ENCODE measurements around the gene TENM4.

The TENM4 gene

GRCh38 chr11:79045018-79045799, 395.6 kb downstream of the TENM4 start:
- DNase-seq = no peak

- no peak for DNase-seq
These were observed 396.6 kb downstream of the TENM4 start for GRCh38 chr11:79044201-79044600.

DNA sequence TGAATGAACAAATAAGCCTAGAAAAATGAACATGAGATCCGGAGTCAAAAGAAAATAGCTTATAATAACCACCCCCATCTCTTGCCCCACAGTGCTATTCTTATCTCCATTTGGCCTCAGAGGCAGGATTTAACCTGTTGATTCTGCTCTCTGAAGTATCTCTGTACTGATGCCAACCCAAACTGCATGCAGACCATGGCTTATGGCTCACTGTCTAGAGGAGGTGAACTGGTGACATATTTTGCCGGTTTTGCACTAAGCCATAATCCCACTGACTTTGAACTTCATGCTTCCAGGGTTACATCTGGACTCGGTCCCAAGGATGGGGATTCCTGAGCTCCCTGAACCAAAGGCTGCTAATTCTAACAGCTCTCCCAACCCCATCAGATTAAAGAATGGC, 397.1 kb downstream of the TENM4 start:
- no peak for DNase-seq

- no peak for DNase-seq
These were observed 398.0 kb downstream of the TENM4 start for GRCh38 chr11:79042824-79043223.

DNA sequence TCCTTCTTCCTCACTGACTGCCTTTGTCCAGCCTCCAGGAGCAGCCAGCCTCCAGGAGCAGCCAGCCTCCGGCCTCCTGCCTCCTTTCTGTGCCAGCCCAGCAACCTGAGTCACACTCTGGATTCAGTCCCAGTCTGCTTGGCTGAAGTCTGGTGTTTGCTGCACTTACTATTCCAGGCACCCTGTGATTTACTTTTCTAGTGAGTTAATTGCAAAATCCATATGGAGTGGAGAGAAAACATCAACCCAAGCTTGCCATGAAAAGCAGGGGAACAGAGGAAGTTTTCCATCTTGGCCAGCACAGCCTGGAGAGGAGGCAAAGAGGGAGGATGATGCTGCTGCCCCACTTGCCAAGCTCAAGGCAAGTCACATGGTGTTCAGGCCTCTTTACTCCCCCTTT, 400.5 kb downstream of the TENM4 start:
- no peak for DNase-seq

DNA sequence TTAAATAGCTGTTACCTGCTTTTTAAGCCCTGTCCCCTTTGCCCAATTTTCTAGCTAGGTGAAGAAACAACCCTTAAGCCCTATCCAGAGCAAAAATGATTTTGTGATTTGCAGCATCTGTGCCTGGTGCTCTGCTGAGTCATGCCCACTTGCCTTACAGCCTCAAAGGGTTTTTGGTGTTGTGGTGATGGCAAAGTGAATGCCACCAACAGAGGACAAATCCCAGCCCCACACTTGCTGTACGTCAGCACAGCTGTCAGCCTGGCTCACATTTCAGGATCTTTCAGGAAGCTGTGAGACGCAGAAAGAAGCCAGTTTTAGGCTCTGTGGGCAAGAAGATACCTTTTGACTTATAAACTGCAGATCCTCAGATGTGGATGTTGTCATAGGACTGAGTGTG, 401.7 kb downstream of the TENM4 start:
- no peak for DNase-seq

GRCh38 chr11:79035881-79036280, 404.9 kb downstream of the TENM4 start:
- no peak for DNase-seq

GRCh38 chr11:79033833-79034232, 407.0 kb downstream of the TENM4 start:
- no peak for DNase-seq

DNA sequence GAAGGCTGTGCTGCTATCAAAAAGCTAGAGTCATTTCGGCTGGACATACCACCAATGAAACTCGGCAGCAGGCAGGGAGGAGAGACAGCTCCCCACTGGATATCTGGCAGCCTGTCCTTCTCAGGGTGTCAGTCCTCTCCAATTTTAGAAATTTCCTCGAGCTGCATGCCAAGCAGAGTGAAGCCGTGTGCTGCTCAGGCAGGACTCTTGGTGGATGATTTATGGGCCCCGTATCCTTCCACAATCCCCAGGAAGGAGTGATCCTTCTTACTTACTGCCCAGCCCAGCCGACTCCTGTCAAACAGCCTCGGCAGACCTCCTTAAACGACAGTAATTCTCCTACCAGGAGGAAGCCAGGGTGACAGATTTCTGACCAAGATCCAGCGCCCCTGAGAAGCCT, 410.4 kb downstream of the TENM4 start:
- DNase-seq = no peak

GRCh38 chr11:79028225-79028624, 412.6 kb downstream of the TENM4 start:
- no peak for DNase-seq

- no peak for DNase-seq
These were observed 413.9 kb downstream of the TENM4 start for GRCh38 chr11:79026803-79027445.

DNA sequence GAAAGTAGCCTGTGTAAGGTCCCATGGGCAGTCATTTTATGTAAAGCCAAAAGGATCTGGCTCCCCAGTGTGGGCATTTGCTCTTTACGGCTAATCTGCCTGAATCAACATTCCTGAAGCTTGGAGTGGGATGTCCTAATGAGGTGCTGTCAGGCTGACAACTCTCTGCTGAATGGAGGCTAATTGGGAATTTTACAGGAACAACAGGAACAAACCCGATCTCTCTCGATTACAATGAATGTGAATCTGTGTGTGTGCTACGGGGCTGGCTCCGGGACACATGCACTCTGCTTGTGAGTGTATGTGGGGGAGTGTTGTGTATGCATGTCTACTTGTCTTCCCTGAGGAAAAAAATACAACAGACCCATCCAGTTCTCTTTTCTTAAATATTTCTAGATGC, 415.2 kb downstream of the TENM4 start:
- DNase-seq = no peak

- DNase-seq = no peak
These were observed 415.7 kb downstream of the TENM4 start for GRCh38 chr11:79025097-79025496.

DNA sequence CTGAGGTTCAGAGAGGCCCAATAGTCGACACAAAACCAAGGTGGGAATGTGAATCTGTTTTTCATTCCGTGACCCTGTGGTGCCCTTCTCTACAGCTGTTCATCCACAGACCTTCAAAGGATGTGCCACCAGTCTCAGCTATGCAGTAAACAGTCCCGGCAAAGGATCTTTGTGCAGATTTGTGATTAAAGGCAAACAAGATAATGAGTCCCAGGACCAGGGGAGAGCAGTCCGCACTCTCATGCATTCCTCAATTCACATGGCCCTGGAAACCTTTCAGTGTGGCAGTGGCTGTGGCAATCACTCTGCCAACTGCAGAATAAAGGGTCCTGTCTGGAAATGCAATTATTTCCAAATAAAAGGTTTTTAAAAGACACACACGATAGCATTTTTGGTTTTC, 418.6 kb downstream of the TENM4 start:
- no peak for DNase-seq

GRCh38 chr11:79021601-79022000, 419.2 kb downstream of the TENM4 start:
- DNase-seq = no peak

DNA sequence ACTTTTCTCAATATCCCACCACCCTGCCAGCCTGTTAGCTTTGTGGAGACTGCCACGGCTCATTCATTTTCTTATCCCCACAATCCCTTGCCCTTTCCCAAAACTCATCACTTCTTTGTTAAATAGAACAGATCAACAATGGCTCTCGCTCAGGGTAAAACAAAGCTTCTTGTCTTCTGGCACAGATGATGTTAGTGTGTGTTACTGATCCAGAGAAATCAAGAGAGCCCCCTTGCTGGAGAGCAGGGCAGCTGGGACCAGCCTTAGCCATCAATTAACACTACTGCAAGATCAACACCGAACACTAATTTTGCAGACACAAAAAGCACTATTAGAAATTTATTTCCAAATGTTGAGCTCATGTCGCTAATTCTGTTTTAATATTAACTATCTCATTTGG, 420.9 kb downstream of the TENM4 start:
- DNase-seq = no peak

DNA sequence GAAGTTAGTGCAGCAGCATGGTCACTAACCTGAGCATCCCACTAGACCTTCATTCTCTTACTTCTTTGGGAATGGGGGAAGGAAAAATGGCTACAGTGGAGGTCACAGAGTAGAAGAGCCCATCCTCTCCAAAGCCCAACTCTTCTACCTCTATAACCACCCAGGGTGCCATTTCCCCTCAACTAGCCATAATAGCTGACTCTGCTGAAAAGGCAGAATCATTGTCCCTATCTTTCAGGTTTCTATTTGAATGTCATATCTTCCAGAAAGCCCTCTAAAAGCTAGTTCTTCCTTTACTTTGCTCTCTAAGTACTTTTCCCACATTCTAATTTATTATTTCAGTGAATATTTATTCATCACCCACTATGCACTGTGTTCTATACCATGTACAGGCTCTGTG, 421.6 kb downstream of the TENM4 start:
- no peak for DNase-seq

DNA sequence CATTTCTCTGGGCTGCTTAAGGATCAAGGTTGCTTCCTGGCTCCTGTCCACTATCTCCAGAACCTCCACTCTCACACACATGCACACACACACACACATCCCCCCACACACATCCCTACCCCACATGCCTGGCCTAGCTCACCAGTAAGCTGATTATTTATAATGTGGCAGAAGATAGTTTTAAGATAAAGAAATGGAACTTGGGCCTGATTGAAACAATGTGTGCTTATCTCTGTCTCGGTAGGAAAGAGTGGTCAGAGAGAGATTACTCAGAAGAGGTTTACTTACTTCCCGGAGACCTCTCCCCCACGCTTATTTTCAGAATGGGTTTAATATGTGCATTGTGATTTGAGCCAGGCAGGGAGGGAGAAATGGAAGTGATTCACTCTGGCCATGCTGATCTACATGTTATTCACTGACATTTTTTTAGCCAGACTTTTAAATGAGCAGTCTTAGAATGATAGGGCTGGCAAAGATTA, 422.4 kb downstream of the TENM4 start:
- no peak for DNase-seq

- DNase-seq = no peak
These were observed 423.0 kb downstream of the TENM4 start for GRCh38 chr11:79017811-79018210.

- DNase-seq = no peak
These were observed 427.3 kb downstream of the TENM4 start for GRCh38 chr11:79013509-79013908.

GRCh38 chr11:79011357-79011756, 429.5 kb downstream of the TENM4 start:
- DNase-seq = no peak

DNA sequence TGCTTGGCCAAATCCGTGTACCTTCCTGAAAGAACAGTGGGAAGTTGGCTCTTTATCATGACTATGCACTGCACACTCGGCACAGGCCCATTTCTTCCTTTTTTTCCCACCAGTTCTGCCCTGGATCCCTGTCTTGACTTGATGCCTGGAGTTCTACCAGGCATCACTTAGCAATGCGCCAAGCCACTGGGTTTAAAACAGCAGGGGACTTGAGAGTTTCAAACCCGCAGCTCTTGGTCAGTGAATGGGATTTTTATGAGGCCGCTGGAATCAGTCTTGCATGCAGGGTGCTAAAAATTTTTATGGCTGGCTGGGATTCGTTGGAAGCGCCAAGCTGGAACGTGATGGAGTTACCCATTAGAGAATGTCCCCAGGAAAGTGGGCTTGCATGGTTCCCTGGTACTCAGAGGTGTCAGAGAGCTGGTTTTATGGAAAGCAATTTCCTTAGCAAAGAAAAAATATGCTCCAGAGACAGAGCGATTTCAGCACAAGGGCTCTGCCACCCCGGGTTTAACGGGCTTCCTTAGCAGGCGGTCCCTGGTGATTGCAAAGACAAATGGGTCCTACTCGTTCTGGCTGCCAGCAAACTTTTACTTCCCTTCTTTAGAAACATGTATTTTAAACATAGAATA, 432.9 kb downstream of the TENM4 start:
- peak in 1 of 2 experiments; percentile 44 for DNase-seq

GRCh38 chr11:79006854-79007253, 434.0 kb downstream of the TENM4 start:
- DNase-seq = no peak

GRCh38 chr11:78996007-78996406, 444.8 kb downstream of the TENM4 start:
- peak; percentile 10 to 45 for DNase-seq

Data from NCI-H187 (cell line).